Hindlimb muscle (tissue), 1 donor: ENCODE data around the gene CLDND2. TPM values are rescaled to one million over a fixed set of nuclear protein-coding genes. Genes with fewer than 3 reads are reported as not detected.

ENCODE experiments used
- DNase-seq: peaks from one replicate; pipeline ENCODE4 v3.0.0-alpha.2; 2013
- polyA plus RNA-seq: library from polyadenylated mRNA; unstranded; fragments of 120-200 nt; gene quantifications from one replicate; pipeline ENCODE4 v1.2.1, GENCODE V29; 2013; ENCODE audit not compliant: insufficient read length

CLDND2 gene
- polyA plus RNA-seq, 1 donor = 2.2 TPM

GRCh38 chr19:51354103-51354741 lies 14.6 kb downstream of the CLDND2 start:
- DNase-seq = no peak

- DNase-seq = no peak
Measured at GRCh38 chr19:51352783-51353360, 15.9 kb downstream of the CLDND2 start.

GRCh38 chr19:51351266-51351990 lies 17.4 kb downstream of the CLDND2 start:
- DNase-seq = no peak

GRCh38 chr19:51347209-51347928 lies 21.4 kb downstream of the CLDND2 start:
- no peak for DNase-seq

- no peak for DNase-seq
Measured at GRCh38 chr19:51346742-51347141, 22.1 kb downstream of the CLDND2 start.

GRCh38 chr19:51345076-51345620 lies 23.7 kb downstream of the CLDND2 start:
- no peak for DNase-seq

- no peak for DNase-seq
Measured at GRCh38 chr19:51342631-51343569, 25.9 kb downstream of the CLDND2 start.

GRCh38 chr19:51341976-51342580 lies 26.7 kb downstream of the CLDND2 start, which contains the start of gene VSIG10L:
TSS of gene VSIG10L (minus strand) at chr19:51342139. CDS start at chr19:51342124, 15 bp downstream.
- no peak for DNase-seq

- no peak for DNase-seq
Measured at GRCh38 chr19:51341066-51341465, 27.7 kb downstream of the CLDND2 start.

- peak; percentile 86 for DNase-seq
Measured at GRCh38 chr19:51339687-51340656, 28.8 kb downstream of the CLDND2 start.

- DNase-seq = no peak
Measured at GRCh38 chr19:51339313-51339686, 29.5 kb downstream of the CLDND2 start.

- DNase-seq = peak; percentile 77
Measured at GRCh38 chr19:51338563-51339312, 30.1 kb downstream of the CLDND2 start.

GRCh38 chr19:51337861-51338562 lies 30.8 kb downstream of the CLDND2 start:
- no peak for DNase-seq

GRCh38 chr19:51337141-51337860 lies 31.5 kb downstream of the CLDND2 start:
- no peak for DNase-seq

- no peak for DNase-seq
Measured at GRCh38 chr19:51333836-51334460, 34.9 kb downstream of the CLDND2 start.

GRCh38 chr19:51331716-51332115 lies 37.1 kb downstream of the CLDND2 start:
- DNase-seq = no peak

- no peak for DNase-seq
Measured at GRCh38 chr19:51331193-51331592, 37.6 kb downstream of the CLDND2 start.
